HT1080 (cell line): ENCODE results near the gene LRRC31. TPM values are rescaled to one million over a fixed set of nuclear protein-coding genes. Genes with fewer than 3 reads are reported as not detected.

Experiments used
- DNase-seq: peaks from one replicate; pipeline ENCODE4 v3.0.0-alpha.2; 2015; ENCODE audit warnings: low read depth
- total RNA-seq: library from RNA; depleted of rRNA; stranded (reverse); fragments of >200 nt; shearing (Covaris generic); gene quantifications from 2 replicates; pipeline ENCODE4 v1.2.3, GENCODE V29; 2014

The LRRC31 gene
- total RNA-seq, 1 experiment from 2014 or later = not detected

DNA sequence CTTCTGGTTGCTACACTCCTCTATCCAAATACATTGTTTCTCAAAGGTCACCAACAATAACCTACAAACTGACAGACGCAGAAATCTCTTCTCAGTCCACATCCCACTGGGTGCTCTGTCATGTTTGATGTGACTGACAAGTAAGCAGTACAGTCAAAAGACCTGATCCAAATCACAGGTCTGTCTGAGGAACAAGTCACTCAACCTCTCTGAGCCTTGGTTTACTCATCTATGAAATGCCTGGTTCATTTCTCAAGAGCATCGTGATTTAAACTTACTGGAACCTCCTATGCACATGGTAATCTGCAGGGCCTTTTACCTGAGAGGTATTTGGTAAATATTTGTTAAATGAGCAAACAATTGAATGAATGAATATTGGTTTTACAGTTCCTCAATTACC, 5.5 kb downstream of the LRRC31 start:
- DNase-seq = no peak

DNA sequence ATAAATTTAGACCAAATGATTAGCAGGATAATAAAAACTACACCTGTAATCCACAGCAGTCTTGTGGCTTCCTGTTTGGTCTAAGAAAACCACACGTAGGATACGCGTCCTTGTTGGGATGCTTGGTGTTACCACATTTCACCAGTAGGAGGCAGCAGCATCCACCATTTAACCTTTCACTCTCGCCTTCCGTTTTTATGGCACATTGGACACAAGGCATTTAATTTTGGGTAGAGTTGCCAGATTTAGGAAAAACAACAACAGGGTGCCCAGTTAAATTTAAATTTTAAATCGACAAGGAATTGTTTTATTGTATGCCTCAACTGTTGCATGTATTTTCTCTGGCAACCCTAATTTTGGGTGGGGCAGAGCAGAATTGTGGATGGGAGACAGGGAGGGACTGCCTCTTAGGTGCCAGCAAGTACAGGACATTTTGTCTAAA, 6.3 kb downstream of the LRRC31 start:
- DNase-seq = peak; percentile 88

DNA sequence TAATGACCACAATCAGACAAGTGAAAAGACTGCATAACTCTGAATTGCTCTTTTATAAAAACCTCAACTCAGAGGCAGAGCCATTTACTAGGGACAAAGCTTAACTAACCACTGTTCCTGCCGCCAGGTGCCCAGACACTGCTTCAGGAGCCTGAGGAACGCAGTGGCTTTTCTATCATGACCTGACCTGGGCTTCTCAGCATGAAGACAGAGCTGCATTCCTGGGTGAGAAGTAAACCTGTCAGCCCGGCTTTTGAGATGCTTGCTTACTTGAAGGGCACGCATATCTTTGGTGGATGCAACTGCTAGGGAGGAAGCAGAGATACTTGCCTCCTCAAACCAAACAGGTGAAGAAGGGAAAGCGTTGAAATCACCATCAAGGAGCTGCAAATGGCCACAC, 7.9 kb downstream of the LRRC31 start:
- DNase-seq = no peak

GRCh38 chr3:169857811-169858210, 11.9 kb downstream of the LRRC31 start:
- DNase-seq = no peak

DNA sequence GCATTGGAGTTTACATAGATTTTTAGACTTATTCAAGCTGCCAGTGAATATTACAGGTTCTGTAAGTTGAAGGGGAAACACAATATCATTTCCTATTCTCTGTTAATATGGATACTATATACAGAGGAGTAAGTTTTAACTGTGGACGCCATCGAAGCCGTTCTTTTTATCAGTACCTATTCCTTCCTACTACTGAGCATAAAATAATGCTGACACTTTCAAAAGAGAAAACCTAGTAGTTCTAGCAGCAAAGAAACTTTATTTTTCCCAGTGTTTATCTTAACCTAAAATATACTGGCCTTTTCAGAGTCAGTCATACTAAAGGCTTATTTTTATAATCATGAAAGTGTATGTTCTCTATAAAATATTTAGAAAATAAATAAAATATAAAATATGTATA, 14.2 kb downstream of the LRRC31 start:
- DNase-seq = no peak

DNA sequence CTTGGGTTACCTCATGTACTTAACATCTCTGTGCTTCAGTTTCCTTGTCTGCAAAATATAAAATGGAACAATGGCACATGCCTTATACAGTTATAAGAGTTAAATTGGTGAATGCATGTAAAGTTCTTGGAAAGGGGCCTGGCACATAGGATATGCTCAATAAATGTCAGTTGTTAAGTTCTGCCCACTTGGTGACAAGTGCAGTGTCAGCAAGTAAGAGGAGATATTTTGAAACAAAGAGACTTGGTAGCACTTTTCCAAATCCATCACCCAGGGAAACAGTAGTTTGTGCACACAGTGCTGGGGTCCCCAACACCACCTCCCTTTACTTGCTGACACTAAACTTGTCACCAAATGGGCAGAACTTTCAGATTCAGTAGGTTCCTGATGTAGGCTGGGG, 19.1 kb downstream of the LRRC31 start:
- no peak for DNase-seq

GRCh38 chr3:169848741-169849140, 21.0 kb downstream of the LRRC31 start:
- DNase-seq = no peak

- no peak for DNase-seq
These were observed 21.8 kb downstream of the LRRC31 start for GRCh38 chr3:169847896-169848295.

- DNase-seq = peak; percentile 88
These were observed 23.1 kb downstream of the LRRC31 start for GRCh38 chr3:169846458-169847193.

- no peak for DNase-seq
These were observed 26.8 kb downstream of the LRRC31 start for GRCh38 chr3:169842960-169843359.

GRCh38 chr3:169841171-169841570, 28.6 kb downstream of the LRRC31 start:
- DNase-seq = no peak

- DNase-seq = no peak
These were observed 31.2 kb downstream of the LRRC31 start for GRCh38 chr3:169838511-169839030.

DNA sequence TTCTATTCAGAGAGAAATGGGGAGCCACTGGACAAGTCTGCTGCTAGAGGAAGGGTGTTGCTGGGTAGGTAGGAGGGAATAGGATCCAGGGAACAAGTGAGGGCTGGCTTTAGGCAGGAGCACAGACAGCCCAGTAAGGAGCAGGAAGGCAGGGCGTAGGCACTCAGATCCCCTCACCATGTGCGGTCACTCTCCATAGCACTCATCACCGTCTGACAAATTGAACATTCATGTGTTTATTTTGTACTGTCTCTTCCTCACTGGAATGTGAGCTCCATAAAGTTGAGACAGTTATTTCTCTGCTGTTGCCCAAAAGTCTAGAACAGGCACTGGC, 32.8 kb downstream of the LRRC31 start:
- no peak for DNase-seq

GRCh38 chr3:169836078-169836941, 33.4 kb downstream of the LRRC31 start:
- DNase-seq = peak; percentile 31

DNA sequence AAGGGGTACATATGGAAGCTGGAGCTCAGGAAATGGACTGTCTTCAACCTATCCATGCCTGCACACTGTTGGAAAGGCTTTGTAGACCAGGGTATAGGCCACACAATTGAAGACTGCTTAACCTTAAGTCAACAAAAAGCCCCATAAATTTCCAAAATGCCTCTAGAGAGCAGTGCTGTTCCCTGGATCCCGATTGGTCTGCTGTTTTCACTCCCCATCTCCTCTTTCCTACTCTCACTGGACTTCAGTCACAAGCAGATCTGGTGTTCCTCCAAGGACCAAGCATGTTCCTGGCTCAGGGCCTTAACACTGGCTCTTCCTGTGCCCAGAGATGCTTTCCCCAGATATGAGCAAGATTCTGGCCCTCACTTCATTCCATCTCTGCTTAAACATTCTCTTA, 34.2 kb downstream of the LRRC31 start:
- DNase-seq = no peak

- no peak for DNase-seq
These were observed 42.0 kb downstream of the LRRC31 start for GRCh38 chr3:169827712-169828111.

DNA sequence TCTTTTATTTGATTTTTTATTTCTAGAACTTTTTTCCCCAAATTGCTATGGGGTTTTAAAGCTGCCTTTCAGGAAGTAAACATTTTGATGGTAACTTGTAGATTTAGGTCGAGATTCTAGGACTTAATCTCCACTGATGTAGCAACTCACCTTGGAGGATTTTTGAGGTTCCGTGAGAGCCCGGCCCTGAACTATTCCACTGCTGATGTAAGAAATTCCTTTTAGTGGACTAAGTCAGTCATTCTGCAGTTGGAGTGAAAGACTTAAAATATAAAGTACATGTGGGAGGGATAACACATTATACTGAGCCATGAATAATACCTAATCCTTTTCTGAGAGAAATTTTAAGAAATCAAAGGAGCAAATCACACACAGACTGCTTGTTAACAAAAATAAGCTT, 44.4 kb downstream of the LRRC31 start:
- DNase-seq = no peak

DNA sequence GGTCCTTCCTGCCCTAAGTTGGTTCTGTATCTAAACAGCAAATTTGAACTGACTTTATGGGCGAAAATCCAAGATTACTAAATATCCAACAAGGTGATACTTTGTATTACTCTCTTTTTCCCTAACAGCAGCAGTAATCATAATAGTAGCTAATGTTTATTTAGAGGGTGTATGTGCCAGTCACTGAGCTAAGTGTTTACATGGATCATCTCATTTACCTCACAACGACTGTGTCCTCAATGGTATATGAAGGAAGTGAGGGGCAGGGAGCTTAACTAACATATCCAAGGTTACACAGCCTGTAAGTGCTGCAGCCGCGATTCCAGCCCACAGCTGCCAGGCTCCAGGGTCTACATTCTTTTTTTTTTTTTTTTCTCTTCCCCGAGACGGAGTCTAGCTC, 46.8 kb downstream of the LRRC31 start:
- no peak for DNase-seq

DNA sequence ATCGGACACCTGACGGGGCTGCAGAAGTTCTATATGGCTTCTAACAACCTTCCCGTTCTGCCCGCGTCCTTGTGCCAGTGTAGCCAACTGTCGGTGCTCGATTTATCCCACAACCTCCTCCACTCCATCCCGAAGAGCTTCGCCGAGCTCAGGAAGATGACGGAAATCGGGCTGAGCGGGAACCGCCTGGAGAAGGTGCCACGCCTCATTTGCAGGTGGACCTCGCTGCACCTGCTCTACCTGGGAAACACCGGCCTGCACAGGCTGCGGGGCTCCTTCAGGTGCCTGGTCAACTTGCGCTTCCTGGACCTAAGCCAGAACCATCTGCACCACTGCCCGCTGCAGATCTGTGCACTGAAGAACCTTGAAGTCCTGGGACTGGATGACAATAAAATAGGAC, 47.2 kb downstream of the LRRC31 start:
- DNase-seq = no peak

- no peak for DNase-seq
These were observed 47.6 kb downstream of the LRRC31 start for GRCh38 chr3:169822091-169822490.

DNA sequence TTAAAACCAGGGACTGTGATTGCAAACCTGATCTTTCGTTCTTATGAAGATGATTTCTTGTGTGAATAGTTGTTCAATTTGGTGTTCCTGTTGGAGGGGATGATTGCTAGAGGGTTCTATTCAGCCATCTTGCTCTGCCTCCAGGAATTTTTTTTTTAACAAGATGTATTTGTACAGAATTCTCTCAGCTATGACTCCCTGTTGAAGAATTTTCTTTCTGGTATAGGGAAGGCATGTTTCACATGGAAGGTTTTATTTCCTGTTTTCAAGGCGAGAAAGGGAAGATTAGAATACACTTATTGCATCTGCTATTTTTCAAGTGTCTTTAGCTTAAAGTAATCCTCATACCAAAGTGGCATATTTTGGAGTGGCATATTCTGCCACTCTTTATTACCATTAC, 51.4 kb downstream of the LRRC31 start:
- DNase-seq = peak; percentile 38

GRCh38 chr3:169815590-169816150, 54.1 kb downstream of the LRRC31 start:
- DNase-seq = no peak
